CD14-positive monocyte (primary cell): Measurements from ENCODE around the gene CNTN3. TPM values are rescaled to one million over a fixed set of nuclear protein-coding genes. Genes with fewer than 3 reads are reported as not detected.

ENCODE experiments used
- DNase-seq, 3 donors: peaks; one replicate each; pipeline ENCODE4 v3.0.0-alpha.2; 2011 to 2022
- H2AFZ ChIP-seq: 2 replicates; pipeline ENCODE4 v1.6.0; 2012; ENCODE audit warnings: mild to moderate bottlenecking, low read depth, low read length, inconsistent platforms; ENCODE audit not compliant: insufficient read depth, poor library complexity, severe bottlenecking
- H3K27ac ChIP-seq, 2 donors: 1 replicate in 1 of 2; 2 replicates in 1 of 2; pipeline ENCODE4 v1.5.1; 2012 to 2013; ENCODE audit warnings: low read length in 2 of 2, control low read depth in 1 of 2, inconsistent platforms in 1 of 2, low read depth in 1 of 2, mild to moderate bottlenecking in 1 of 2
- H3K27me3 ChIP-seq, 2 donors: one replicate each; pipeline versions ENCODE4 v1.6.0 to v1.6.1; 2011 to 2013; ENCODE audit warnings: low read length in 2 of 2; ENCODE audit not compliant: control insufficient read depth in 2 of 2, insufficient read depth in 2 of 2
- H3K36me3 ChIP-seq, 2 donors: replicated peaks in 1 of 2; 1 replicate in 1 of 2; 2 replicates in 1 of 2; pipeline versions ENCODE4 v1.5.1 to v1.6.1; 2012 to 2013; ENCODE audit warnings: low read length in 2 of 2, control low read depth in 1 of 2, inconsistent platforms in 1 of 2, mild to moderate bottlenecking in 1 of 2; ENCODE audit not compliant: insufficient read depth in 2 of 2, control insufficient read depth in 1 of 2
- H3K4me1 ChIP-seq, 2 donors: 1 replicate in 1 of 2; 2 replicates in 1 of 2; pipeline versions ENCODE4 v1.5.1 to v1.6.1; 2012 to 2013; ENCODE audit warnings: low read length in 2 of 2, control low read depth in 1 of 2, inconsistent platforms in 1 of 2, mild to moderate bottlenecking in 1 of 2, moderate library complexity in 1 of 2; ENCODE audit not compliant: insufficient read depth in 2 of 2, control insufficient read depth in 1 of 2
- H3K4me2 ChIP-seq: replicated peaks from 2 replicates; pipeline ENCODE3; 2012; ENCODE audit warnings: low read length, moderate library complexity, mild to moderate bottlenecking; ENCODE audit not compliant: poor library complexity, severe bottlenecking; ENCODE audit errors: extremely low read depth
- H3K4me3 ChIP-seq, 3 experiments: fragments of 200-600 bp in 1 of 3; sonication (generic) in 1 of 3; replicated peaks in 1 of 3; 1 replicate in 2 of 3; 2 replicates in 1 of 3; pipeline ENCODE4 v1.5.1; 2011 to 2013; ENCODE audit warnings: low read length in 3 of 3, mild to moderate bottlenecking in 3 of 3, control low read depth in 2 of 3, low read depth in 2 of 3, inconsistent platforms in 1 of 3, moderate library complexity in 1 of 3
- H3K79me2 ChIP-seq: 2 replicates; pipeline ENCODE4 v1.6.0; 2012; ENCODE audit warnings: mild to moderate bottlenecking, control low read depth, inconsistent platforms, low read length, moderate library complexity; ENCODE audit not compliant: insufficient read depth
- H3K9ac ChIP-seq: 2 replicates; pipeline ENCODE4 v1.6.0; 2017; ENCODE audit warnings: low read length, mild to moderate bottlenecking; ENCODE audit not compliant: insufficient read depth, poor library complexity, severe bottlenecking
- H3K9me3 ChIP-seq, 2 donors: replicated peaks in 1 of 2; 1 replicate in 1 of 2; 2 replicates in 1 of 2; pipeline versions ENCODE4 v1.5.1 to v1.6.1; 2012 to 2013; ENCODE audit warnings: low read length in 2 of 2, control low read depth in 1 of 2; ENCODE audit not compliant: control insufficient read depth in 1 of 2, insufficient read depth in 1 of 2
- H4K20me1 ChIP-seq: 2 replicates; pipeline ENCODE4 v1.6.0; 2012; ENCODE audit warnings: mild to moderate bottlenecking, low read length, control low read depth, moderate library complexity; ENCODE audit not compliant: insufficient read depth
- H3K27ac Mint-ChIP-seq, 7 donors: one replicate each; pipeline ENCODE4 v1.8.0; 2020; ENCODE audit warnings: mild to moderate bottlenecking in 7 of 7, mixed read lengths in 7 of 7, moderate library complexity in 6 of 7, inconsistent platforms in 2 of 7
- H3K27me3 Mint-ChIP-seq, 3 donors: one replicate each; pipeline ENCODE4 v1.8.0; 2021 to 2022; ENCODE audit warnings: low read depth in 3 of 3, mild to moderate bottlenecking in 3 of 3, mixed read lengths in 3 of 3, moderate library complexity in 3 of 3, inconsistent platforms in 1 of 3
- H3K36me3 Mint-ChIP-seq, 2 donors: one replicate each; pipeline ENCODE4 v1.8.0; 2020; ENCODE audit warnings: mixed read lengths in 2 of 2, inconsistent platforms in 1 of 2, mild to moderate bottlenecking in 1 of 2
- H3K4me1 Mint-ChIP-seq: one replicate; pipeline ENCODE4 v1.8.0; 2020; ENCODE audit warnings: mild to moderate bottlenecking, mixed read lengths
- H3K4me3 Mint-ChIP-seq, 2 donors: one replicate each; pipeline ENCODE4 v1.8.0; 2020; ENCODE audit warnings: mild to moderate bottlenecking in 2 of 2, mixed read lengths in 2 of 2, moderate library complexity in 1 of 2
- H3K9me3 Mint-ChIP-seq, 7 donors: one replicate each; pipeline ENCODE4 v1.8.0; 2020 to 2022; ENCODE audit warnings: mixed read lengths in 7 of 7, mild to moderate bottlenecking in 6 of 7, moderate library complexity in 6 of 7, inconsistent platforms in 2 of 7
- WGBS: methylation state at CpG from one replicate; pipeline ENCODE4 v1.1.5; 2013; ENCODE audit warnings: missing lambda C conversion rate; ENCODE audit not compliant: insufficient coverage; 5-methylcytosine and 5-hydroxymethylcytosine counted together
- intact Hi-C, 2 donors: fragments of 100-400 bp; cut with micrococcal nuclease; formaldehyde crosslinking; loops; one replicate each; pipeline versions ENCODE4 v1.15.0 to v1.15.1; 2023
- polyA plus RNA-seq, 3 donors: library from polyadenylated mRNA; depleted of rRNA in 1 of 3; unstranded in 2 of 3; stranded (reverse) in 1 of 3; fragments of 300-500 nt in 2 of 3; fragments of >200 nt in 1 of 3; fragmentation: Illumina TruSeq in 2 of 3; gene quantifications; 1 replicate in 2 of 3; 2 replicates in 1 of 3; pipeline ENCODE4 v1.2.3, GENCODE V29; 2012 to 2021
- TF ChIP-seq, protein P1 (sequence below): fragments of 200-600 bp; IDR thresholded peaks from one replicate; pipeline ENCODE4 v1.8.0; 2022; ENCODE audit warnings: antibody characterized with exemption, mild to moderate bottlenecking

Gene CNTN3
- polyA plus RNA-seq, 3 donors: not detected

DNA sequence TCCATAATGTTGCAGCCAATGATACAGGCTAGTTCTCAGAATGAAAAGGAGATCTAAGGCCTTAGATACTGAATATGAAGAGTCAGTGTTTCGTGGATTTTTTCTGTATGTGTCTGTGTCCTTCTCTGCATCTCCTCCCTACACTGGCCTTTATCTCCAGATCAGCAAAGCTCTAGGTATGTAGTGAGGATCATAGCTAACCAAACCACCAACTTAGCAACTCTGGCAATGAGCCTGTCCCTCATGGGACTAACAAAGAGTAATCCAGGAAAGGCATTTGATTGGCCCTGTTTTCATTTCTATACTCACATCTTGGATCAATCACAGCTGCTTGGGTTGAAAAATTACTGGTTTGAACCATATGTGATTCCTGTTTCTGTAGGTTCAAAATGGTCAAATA, 18.6 kb upstream of the CNTN3 start:
- Mint-ChIP-seq H3K9me3 (peaks cover 0 to 5% (median 0%) of the 10 kb centered on the region in 7 donors), H3K36me3 (no peaks in the 10 kb centered on the region), H3K27me3 (peaks cover 0 to 4% (median 2%) of the 10 kb centered on the region in 3 donors), H3K27ac (no peak overlapping the region), H3K4me1 (no peaks in the 10 kb centered on the region), H3K4me3 (no peak overlapping the region)
- H3K4me1 ChIP-seq: no peaks in the 10 kb centered on the region
- H3K9me3 ChIP-seq: no peaks in the 10 kb centered on the region
- H3K9ac ChIP-seq: no peak overlapping the region
- H3K27ac ChIP-seq: no peak overlapping the region
- no peaks in the 10 kb centered on the region for H3K36me3 ChIP-seq
- no peak overlapping the region for H2AFZ ChIP-seq
- intact Hi-C loops: no loop called here
- no peaks in the 10 kb centered on the region for H4K20me1 ChIP-seq
- TF ChIP-seq, protein P1, sequence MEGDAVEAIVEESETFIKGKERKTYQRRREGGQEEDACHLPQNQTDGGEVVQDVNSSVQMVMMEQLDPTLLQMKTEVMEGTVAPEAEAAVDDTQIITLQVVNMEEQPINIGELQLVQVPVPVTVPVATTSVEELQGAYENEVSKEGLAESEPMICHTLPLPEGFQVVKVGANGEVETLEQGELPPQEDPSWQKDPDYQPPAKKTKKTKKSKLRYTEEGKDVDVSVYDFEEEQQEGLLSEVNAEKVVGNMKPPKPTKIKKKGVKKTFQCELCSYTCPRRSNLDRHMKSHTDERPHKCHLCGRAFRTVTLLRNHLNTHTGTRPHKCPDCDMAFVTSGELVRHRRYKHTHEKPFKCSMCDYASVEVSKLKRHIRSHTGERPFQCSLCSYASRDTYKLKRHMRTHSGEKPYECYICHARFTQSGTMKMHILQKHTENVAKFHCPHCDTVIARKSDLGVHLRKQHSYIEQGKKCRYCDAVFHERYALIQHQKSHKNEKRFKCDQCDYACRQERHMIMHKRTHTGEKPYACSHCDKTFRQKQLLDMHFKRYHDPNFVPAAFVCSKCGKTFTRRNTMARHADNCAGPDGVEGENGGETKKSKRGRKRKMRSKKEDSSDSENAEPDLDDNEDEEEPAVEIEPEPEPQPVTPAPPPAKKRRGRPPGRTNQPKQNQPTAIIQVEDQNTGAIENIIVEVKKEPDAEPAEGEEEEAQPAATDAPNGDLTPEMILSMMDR: no peak
- H3K4me2 ChIP-seq: no peak overlapping the region
- no peaks in the 10 kb centered on the region for H3K27me3 ChIP-seq
- DNase-seq: no peak
- WGBS: no CpG with 5 or more reads among the region's 1 CpG
- H3K4me3 ChIP-seq: no peak overlapping the region
- no peaks in the 10 kb centered on the region for H3K79me2 ChIP-seq

DNA sequence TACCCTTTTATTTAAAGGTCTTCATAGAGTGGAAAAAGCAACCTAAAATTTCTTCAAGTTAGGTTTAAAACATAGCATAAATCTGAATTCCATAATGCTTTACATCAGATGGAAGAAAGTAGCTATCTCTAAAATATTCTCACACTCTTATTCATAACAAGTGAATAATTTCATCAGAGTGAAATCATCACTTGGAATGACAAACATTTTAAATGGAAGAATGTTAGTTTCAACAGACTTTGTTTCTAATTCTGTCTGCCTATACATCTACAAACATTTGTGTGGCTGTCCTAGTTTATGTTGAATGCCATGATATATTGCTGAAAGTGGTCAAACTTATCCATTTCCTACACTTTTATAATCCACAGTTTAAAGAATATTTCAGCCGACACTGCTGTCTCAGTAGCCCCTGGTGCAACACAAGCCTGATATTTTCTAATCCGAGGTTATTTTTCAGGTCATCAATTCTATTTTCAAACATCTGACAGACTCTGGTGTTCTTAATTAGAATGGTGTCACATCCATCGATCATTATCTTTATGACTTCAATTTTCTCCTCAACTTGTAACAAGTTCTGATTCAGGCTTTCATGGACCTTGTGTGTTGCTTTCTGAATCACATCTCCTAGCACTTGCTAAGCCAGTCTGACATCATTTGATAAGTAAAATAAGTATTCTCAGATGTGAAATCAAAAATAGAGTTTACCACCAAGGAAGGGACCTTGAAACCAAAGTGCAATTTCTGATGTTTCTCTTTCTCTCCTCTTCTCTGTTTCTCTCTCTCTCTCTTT, 17.1 kb upstream of the CNTN3 start:
- H3K4me3 Mint-ChIP-seq: no peak overlapping the region
- Histone ChIP-seq H3K4me2 (no peak overlapping the region), H4K20me1 (no peaks in the 10 kb centered on the region), H3K27me3 (no peaks in the 10 kb centered on the region), H3K9ac (no peak overlapping the region), H3K4me3 (no peak overlapping the region), H3K27ac (no peak overlapping the region), H3K36me3 (no peaks in the 10 kb centered on the region), H2AFZ (no peak overlapping the region), H3K4me1 (no peaks in the 10 kb centered on the region), H3K79me2 (no peaks in the 10 kb centered on the region), H3K9me3 (no peaks in the 10 kb centered on the region)
- H3K9me3 Mint-ChIP-seq: peaks cover 0 to 5% (median 0%) of the 10 kb centered on the region in 7 donors
- no peak for DNase-seq
- no peak overlapping the region for H3K27ac Mint-ChIP-seq
- intact Hi-C loops: no loop called here
- H3K4me1 Mint-ChIP-seq: no peaks in the 10 kb centered on the region
- no peaks in the 10 kb centered on the region for H3K36me3 Mint-ChIP-seq
- peaks cover 0 to 4% (median 2%) of the 10 kb centered on the region in 3 donors for H3K27me3 Mint-ChIP-seq
- whole genome bisulfite sequencing: 100% methylated on average over 2 of the region's 3 CpGs
- TF ChIP-seq, protein P1: no peak
